Measurements from ENCODE around the gene INPP5A.

- TF ChIP-seq EZH2 (IDR thresholded peaks at IDR 0.05; ENCODE audit: borderline replicate concordance): no peak
- TF ChIP-seq, protein P1, sequence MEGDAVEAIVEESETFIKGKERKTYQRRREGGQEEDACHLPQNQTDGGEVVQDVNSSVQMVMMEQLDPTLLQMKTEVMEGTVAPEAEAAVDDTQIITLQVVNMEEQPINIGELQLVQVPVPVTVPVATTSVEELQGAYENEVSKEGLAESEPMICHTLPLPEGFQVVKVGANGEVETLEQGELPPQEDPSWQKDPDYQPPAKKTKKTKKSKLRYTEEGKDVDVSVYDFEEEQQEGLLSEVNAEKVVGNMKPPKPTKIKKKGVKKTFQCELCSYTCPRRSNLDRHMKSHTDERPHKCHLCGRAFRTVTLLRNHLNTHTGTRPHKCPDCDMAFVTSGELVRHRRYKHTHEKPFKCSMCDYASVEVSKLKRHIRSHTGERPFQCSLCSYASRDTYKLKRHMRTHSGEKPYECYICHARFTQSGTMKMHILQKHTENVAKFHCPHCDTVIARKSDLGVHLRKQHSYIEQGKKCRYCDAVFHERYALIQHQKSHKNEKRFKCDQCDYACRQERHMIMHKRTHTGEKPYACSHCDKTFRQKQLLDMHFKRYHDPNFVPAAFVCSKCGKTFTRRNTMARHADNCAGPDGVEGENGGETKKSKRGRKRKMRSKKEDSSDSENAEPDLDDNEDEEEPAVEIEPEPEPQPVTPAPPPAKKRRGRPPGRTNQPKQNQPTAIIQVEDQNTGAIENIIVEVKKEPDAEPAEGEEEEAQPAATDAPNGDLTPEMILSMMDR (IDR thresholded peaks at IDR 0.05; ENCODE audit: poor library complexity): no peak
Measured at GRCh38 chr10:132655735-132656134, 118.1 kb downstream of the INPP5A start.
